ENCODE data around the gene OR5T2. TPM values are rescaled to one million over a fixed set of nuclear protein-coding genes. Genes with fewer than 3 reads are reported as not detected.
A peak's percentile ranks its signal among the peaks of the same experiment; 100 is the strongest.
"Not testable (repeated sequence)": the region's sequence is repeated elsewhere in the genome, so short reads cannot be mapped to it uniquely, and the experiment has no call there.

The OR5T2 gene
- total RNA-seq, 1 experiment from 2014 or later: not detected

GRCh38 chr11:56251954-56252353, 17.9 kb upstream of the OR5T2 start, which contains the start of gene OR5T3:
Gene OR5T3, plus strand, starts transcription at chr11:56252254. Its CDS starts 0 bp downstream, at chr11:56252254.
- H4K8ac ChIP-seq (replicated peaks; ENCODE audit: insufficient read length, low read depth, low read length): no peak within 1 kb of the TSS
- H3K23ac ChIP-seq (ENCODE audit: insufficient read length, low read depth, low read length): no peak within 1 kb of the TSS
- TF ChIP-seq CTCF (conservative IDR thresholded peaks at IDR 0.05): no peak
- no peak within 1 kb of the TSS for H3K56ac ChIP-seq (ENCODE audit: insufficient read length, low read depth, low read length)
- H3K23me2 ChIP-seq (ENCODE audit: insufficient read length, low read depth, low read length, poor library complexity, severe bottlenecking): no peaks in the 10 kb centered on the region
- no peaks in the 10 kb centered on the region for H3K27me3 ChIP-seq (ENCODE audit: insufficient read depth, low read length)
- no peaks in the 10 kb centered on the region for H3K9me3 ChIP-seq (ENCODE audit: control insufficient read depth, low read depth, low read length)
- H3K4me2 ChIP-seq (ENCODE audit: insufficient read depth, insufficient read length, low read length): no peak within 1 kb of the TSS
- H2BK15ac ChIP-seq (ENCODE audit: low read depth, low read length): no peak within 1 kb of the TSS
- no peak within 1 kb of the TSS for H3K4me3 Mint-ChIP-seq
- peak within 1 kb of the TSS in 1 of 3 experiments; percentile 29; a peak in 1 of 7 replicates for H3K27ac Mint-ChIP-seq
- H3K27me3 Mint-ChIP-seq (ENCODE audit: low read depth): no peaks in the 10 kb centered on the region
- no peak within 1 kb of the TSS for H2BK12ac ChIP-seq (ENCODE audit: insufficient read length, low read depth, low read length)
- H3K79me1 ChIP-seq (ENCODE audit: insufficient read depth, low read depth, low read length, poor library complexity, severe bottlenecking): no peaks in the 10 kb centered on the region
- no peak within 1 kb of the TSS for H2AFZ ChIP-seq (ENCODE audit: low read length)
- no peaks in the 10 kb centered on the region for H3K4me1 ChIP-seq (ENCODE audit: insufficient read depth, low read length)
- H3T11ph ChIP-seq (ENCODE audit: low read length): no peak within 1 kb of the TSS
- no peak within 1 kb of the TSS for H3K14ac ChIP-seq (ENCODE audit: insufficient read depth, low read length)
- no peak within 1 kb of the TSS for H2BK120ac ChIP-seq (ENCODE audit: low read depth, low read length, poor library complexity, severe bottlenecking)
- no peaks in the 10 kb centered on the region for H3K4me1 Mint-ChIP-seq
- DNase-seq: no peak
- H4K20me1 ChIP-seq (ENCODE audit: control insufficient read depth, insufficient read depth, insufficient read length): no peaks in the 10 kb centered on the region
- H3K9me3 Mint-ChIP-seq: peaks cover 4 to 26% of the 10 kb centered on the region in 2 experiments; a peak in 4 of 5 replicates
- H3K4ac ChIP-seq (ENCODE audit: low read depth, low read length): no peak within 1 kb of the TSS
- no peak within 1 kb of the TSS for H2BK20ac ChIP-seq (ENCODE audit: low read depth, low read length, poor library complexity, severe bottlenecking)
- no peaks in the 10 kb centered on the region; a peak in 1 of 7 replicates for H3K36me3 Mint-ChIP-seq (ENCODE audit: insufficient read depth in 1 of 3, low read depth in 3 of 3)
- H4K91ac ChIP-seq (ENCODE audit: insufficient read length, low read depth, low read length): no peak within 1 kb of the TSS
- no peak within 1 kb of the TSS for H3K27ac ChIP-seq (ENCODE audit: insufficient read length, low read depth, low read length)
- H2AK5ac ChIP-seq (ENCODE audit: insufficient read length, low read length): no peak within 1 kb of the TSS
- no peak within 1 kb of the TSS for H2BK5ac ChIP-seq (ENCODE audit: insufficient read length, low read length)
- H4K5ac ChIP-seq (ENCODE audit: insufficient read length, low read depth, low read length): no peak within 1 kb of the TSS
- no peaks in the 10 kb centered on the region for H3K79me2 ChIP-seq (ENCODE audit: insufficient read depth, low read length)
- H3K9ac ChIP-seq (ENCODE audit: extremely low read depth, insufficient read length, low read length): no peak within 1 kb of the TSS
- no peak within 1 kb of the TSS for H3K18ac ChIP-seq (ENCODE audit: insufficient read length, low read depth, low read length)

GRCh38 chr11:56219735-56220134, 14.3 kb downstream of the OR5T2 start:
- not testable (repeated sequence) for H3K9ac ChIP-seq (ENCODE audit: extremely low read depth, insufficient read length, low read length); H3K14ac ChIP-seq (ENCODE audit: insufficient read depth, low read length); H4K5ac ChIP-seq (ENCODE audit: insufficient read length, low read depth, low read length); H3K79me2 ChIP-seq (ENCODE audit: insufficient read depth, low read length); H3K4ac ChIP-seq (ENCODE audit: low read depth, low read length); H2BK5ac ChIP-seq (ENCODE audit: insufficient read length, low read length); H2BK120ac ChIP-seq (ENCODE audit: low read depth, low read length, poor library complexity, severe bottlenecking); H3K4me3 Mint-ChIP-seq; H4K91ac ChIP-seq (ENCODE audit: insufficient read length, low read depth, low read length); H3K79me1 ChIP-seq (ENCODE audit: insufficient read depth, low read depth, low read length, poor library complexity, severe bottlenecking); H3K18ac ChIP-seq (ENCODE audit: insufficient read length, low read depth, low read length); H3K4me2 ChIP-seq (ENCODE audit: insufficient read depth, insufficient read length, low read length); H3K23ac ChIP-seq (ENCODE audit: insufficient read length, low read depth, low read length); H4K20me1 ChIP-seq (ENCODE audit: control insufficient read depth, insufficient read depth, insufficient read length); H3K56ac ChIP-seq (ENCODE audit: insufficient read length, low read depth, low read length); H3K4me1 Mint-ChIP-seq; H2BK20ac ChIP-seq (ENCODE audit: low read depth, low read length, poor library complexity, severe bottlenecking); H3K27me3 ChIP-seq (ENCODE audit: insufficient read depth, low read length); H2AK5ac ChIP-seq (ENCODE audit: insufficient read length, low read length); H3K9me3 ChIP-seq (ENCODE audit: control insufficient read depth, low read depth, low read length); H2BK15ac ChIP-seq (ENCODE audit: low read depth, low read length); H3K4me1 ChIP-seq (ENCODE audit: insufficient read depth, low read length); H3T11ph ChIP-seq (ENCODE audit: low read length); H4K8ac ChIP-seq (replicated peaks; ENCODE audit: insufficient read length, low read depth, low read length); H3K27ac ChIP-seq (ENCODE audit: insufficient read length, low read depth, low read length); H2BK12ac ChIP-seq (ENCODE audit: insufficient read length, low read depth, low read length); H2AFZ ChIP-seq (ENCODE audit: low read length); H3K27me3 Mint-ChIP-seq (ENCODE audit: low read depth); H3K27ac Mint-ChIP-seq; H3K23me2 ChIP-seq (ENCODE audit: insufficient read length, low read depth, low read length, poor library complexity, severe bottlenecking)
- peaks cover 11 to 21% (median 11%) of the 10 kb centered on the region in 3 experiments for H3K36me3 Mint-ChIP-seq (ENCODE audit: insufficient read depth in 1 of 3, low read depth in 3 of 3)
- no CpG with 5 or more reads among the region's 5 CpGs for WGBS (ENCODE audit: extremely low coverage, insufficient read length, low lambda C conversion rate)
- peaks cover 59 to 77% of the 10 kb centered on the region in 2 experiments for H3K9me3 Mint-ChIP-seq
- peak; percentile 67 for DNase-seq
